ENCODE measurements around the gene TESK1.
"Not testable (repeated sequence)": the region's sequence is repeated elsewhere in the genome, so short reads cannot be mapped to it uniquely, and the experiment has no call there.

The TESK1 gene

DNA sequence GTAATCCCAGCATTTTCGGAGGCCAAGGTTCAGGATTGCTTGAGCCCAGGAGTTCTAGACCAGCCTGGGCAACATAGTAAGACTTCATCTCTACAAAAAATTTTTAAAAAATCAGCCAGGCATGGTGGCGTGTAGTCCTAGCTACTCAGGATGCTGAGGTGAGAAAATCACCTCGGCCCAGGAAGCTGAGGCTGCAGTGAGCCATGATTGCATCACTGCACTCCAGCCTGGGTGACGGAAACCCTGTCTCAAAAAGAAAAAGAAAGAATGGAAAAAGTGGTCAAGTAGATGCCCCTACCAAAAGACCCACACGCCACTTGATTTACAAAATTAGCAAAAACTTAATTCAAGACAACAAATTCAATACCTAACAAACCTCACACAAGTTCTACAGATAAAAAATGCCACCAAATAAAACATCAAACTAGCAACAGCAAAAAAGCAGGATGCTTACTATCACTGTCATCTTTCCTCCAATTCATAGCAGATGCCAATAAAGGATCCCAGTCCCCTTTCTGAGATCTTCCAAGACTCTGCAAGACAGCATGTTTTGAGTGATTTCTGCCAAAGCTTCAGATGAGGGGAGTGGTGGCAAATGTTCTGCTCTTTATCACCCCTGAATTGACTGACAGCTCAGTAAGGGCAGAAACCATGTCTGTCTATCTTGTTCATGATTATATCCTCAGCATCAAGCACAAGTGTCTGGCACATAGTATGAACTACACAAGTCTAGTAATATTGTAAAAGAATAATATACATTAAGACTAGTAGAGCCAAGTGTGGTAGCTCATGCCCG is 34.2 kb upstream of the TESK1 start:
- no peak for ATAC-seq (ENCODE audit: low read depth)
- no peaks in the 10 kb centered on the region for H3K4me1 ChIP-seq (ENCODE audit: insufficient read depth, poor library complexity, severe bottlenecking)
- DNase-seq (ENCODE audit: low spot score), result no peak

DNA sequence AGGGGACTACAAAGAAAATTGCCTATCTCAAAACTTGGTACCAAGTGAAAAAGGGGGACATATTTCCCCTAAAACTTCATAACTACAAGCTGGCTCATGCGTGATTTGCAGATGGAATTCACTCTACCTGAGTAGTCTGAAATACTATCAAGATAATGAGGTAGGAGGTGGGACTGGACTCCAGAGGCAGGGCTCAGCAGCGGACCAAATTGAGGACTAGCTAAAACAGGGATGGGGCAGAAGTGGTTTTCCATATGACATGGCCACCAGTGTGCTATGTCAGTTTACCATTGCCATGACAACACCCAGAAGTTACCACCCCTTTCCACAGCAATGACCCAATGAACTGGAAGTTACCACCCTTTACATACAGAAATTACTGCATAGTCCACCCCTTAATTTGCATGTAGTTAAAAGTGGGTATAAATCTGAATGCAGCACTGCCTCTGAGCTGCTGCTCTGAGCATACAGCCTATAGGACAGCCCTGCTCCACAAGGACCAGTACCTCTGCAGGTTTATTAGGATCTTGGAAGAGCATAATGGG is 30.4 kb upstream of the TESK1 start:
- no peaks in the 10 kb centered on the region for H3K4me1 ChIP-seq (ENCODE audit: insufficient read depth, poor library complexity, severe bottlenecking)
- ATAC-seq (ENCODE audit: low read depth) (no peak), DNase-seq (ENCODE audit: low spot score) (no peak)
- H3K27ac ChIP-seq (ENCODE audit: poor library complexity, severe bottlenecking), result no peak overlapping the region
- H3K9me3 ChIP-seq (ENCODE audit: severe bottlenecking), result no peaks in the 10 kb centered on the region
- TF ChIP-seq, protein P1, sequence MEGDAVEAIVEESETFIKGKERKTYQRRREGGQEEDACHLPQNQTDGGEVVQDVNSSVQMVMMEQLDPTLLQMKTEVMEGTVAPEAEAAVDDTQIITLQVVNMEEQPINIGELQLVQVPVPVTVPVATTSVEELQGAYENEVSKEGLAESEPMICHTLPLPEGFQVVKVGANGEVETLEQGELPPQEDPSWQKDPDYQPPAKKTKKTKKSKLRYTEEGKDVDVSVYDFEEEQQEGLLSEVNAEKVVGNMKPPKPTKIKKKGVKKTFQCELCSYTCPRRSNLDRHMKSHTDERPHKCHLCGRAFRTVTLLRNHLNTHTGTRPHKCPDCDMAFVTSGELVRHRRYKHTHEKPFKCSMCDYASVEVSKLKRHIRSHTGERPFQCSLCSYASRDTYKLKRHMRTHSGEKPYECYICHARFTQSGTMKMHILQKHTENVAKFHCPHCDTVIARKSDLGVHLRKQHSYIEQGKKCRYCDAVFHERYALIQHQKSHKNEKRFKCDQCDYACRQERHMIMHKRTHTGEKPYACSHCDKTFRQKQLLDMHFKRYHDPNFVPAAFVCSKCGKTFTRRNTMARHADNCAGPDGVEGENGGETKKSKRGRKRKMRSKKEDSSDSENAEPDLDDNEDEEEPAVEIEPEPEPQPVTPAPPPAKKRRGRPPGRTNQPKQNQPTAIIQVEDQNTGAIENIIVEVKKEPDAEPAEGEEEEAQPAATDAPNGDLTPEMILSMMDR (IDR thresholded peaks at IDR 0.05; ENCODE audit: poor library complexity, severe bottlenecking), result no peak
- H3K4me3 ChIP-seq (ENCODE audit: severe bottlenecking), result no peak overlapping the region
- H3K36me3 ChIP-seq (ENCODE audit: low read depth), result no peaks in the 10 kb centered on the region
- H3K27me3 ChIP-seq (ENCODE audit: insufficient read depth, poor library complexity, severe bottlenecking), result no peaks in the 10 kb centered on the region

More for the DNA sequence above, 34.2 kb upstream of the TESK1 start:
- TF ChIP-seq, protein P1 (IDR thresholded peaks at IDR 0.05; ENCODE audit: poor library complexity, severe bottlenecking), result no peak
- no peaks in the 10 kb centered on the region for H3K27me3 ChIP-seq (ENCODE audit: insufficient read depth, poor library complexity, severe bottlenecking)
- no peak overlapping the region for H3K27ac ChIP-seq (ENCODE audit: poor library complexity, severe bottlenecking)
- H3K36me3 ChIP-seq (ENCODE audit: low read depth), result no peaks in the 10 kb centered on the region
- H3K9me3 ChIP-seq (ENCODE audit: severe bottlenecking), result no peaks in the 10 kb centered on the region
- H3K4me3 ChIP-seq (ENCODE audit: severe bottlenecking), result no peak overlapping the region

DNA sequence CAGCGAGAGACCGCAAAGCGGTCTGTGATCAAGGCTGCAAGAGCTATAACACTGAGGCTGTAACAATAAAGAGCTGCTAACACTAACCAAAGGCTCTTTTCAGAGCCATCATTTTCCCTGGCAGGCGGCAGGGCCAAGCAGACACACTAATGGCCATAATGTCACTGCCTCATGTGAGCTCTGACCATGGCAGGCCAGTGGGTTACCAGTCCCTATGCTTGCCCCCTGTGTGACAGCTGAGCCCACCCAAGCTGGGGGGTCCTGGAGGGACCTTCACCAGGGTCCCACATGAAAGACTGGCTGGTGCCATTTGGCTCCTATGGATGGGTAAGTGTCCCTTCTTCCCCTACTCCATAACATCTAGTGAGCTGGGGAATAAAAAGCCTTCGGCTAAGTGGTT is 29.6 kb upstream of the TESK1 start:
- Histone ChIP-seq H3K4me1 (ENCODE audit: insufficient read depth, poor library complexity, severe bottlenecking) (no peaks in the 10 kb centered on the region), H3K27ac (ENCODE audit: poor library complexity, severe bottlenecking) (no peak overlapping the region), H3K36me3 (ENCODE audit: low read depth) (no peaks in the 10 kb centered on the region), H3K4me3 (ENCODE audit: severe bottlenecking) (no peak overlapping the region), H3K9me3 (ENCODE audit: severe bottlenecking) (no peaks in the 10 kb centered on the region), H3K27me3 (ENCODE audit: insufficient read depth, poor library complexity, severe bottlenecking) (no peaks in the 10 kb centered on the region)
- no peak for DNase-seq (ENCODE audit: low spot score)
- TF ChIP-seq, protein P1 (IDR thresholded peaks at IDR 0.05; ENCODE audit: poor library complexity, severe bottlenecking), result no peak
- ATAC-seq (ENCODE audit: low read depth), result no peak

DNA sequence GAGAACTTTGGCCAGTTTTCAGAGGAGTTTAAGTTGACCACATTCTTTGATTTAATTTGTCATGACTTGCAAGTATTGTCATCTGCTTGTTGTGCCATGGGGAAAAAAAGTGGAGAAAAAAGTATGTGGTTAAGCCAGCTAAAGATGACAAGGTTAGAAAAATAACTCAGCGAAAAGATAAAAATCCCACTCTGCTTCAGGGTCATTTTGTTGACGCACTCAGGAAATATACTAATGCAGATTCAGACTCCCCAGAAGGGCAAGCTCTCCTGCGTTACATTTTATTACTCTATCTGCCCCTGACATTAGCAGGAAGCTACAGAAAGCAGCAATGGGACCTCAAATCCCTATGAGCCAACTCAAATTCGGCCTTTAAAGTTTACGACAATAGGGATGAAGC is 27.6 kb upstream of the TESK1 start:
- no peaks in the 10 kb centered on the region for H3K4me1 ChIP-seq (ENCODE audit: insufficient read depth, poor library complexity, severe bottlenecking)
- TF ChIP-seq, protein P1 (IDR thresholded peaks at IDR 0.05; ENCODE audit: poor library complexity, severe bottlenecking), result no peak
- no peak overlapping the region for H3K27ac ChIP-seq (ENCODE audit: poor library complexity, severe bottlenecking)
- no peaks in the 10 kb centered on the region for H3K36me3 ChIP-seq (ENCODE audit: low read depth)
- no peak for ATAC-seq (ENCODE audit: low read depth)
- H3K9me3 ChIP-seq (ENCODE audit: severe bottlenecking), result no peaks in the 10 kb centered on the region
- no peaks in the 10 kb centered on the region for H3K27me3 ChIP-seq (ENCODE audit: insufficient read depth, poor library complexity, severe bottlenecking)
- DNase-seq (ENCODE audit: low spot score), result no peak
- H3K4me3 ChIP-seq (ENCODE audit: severe bottlenecking), result no peak overlapping the region

DNA sequence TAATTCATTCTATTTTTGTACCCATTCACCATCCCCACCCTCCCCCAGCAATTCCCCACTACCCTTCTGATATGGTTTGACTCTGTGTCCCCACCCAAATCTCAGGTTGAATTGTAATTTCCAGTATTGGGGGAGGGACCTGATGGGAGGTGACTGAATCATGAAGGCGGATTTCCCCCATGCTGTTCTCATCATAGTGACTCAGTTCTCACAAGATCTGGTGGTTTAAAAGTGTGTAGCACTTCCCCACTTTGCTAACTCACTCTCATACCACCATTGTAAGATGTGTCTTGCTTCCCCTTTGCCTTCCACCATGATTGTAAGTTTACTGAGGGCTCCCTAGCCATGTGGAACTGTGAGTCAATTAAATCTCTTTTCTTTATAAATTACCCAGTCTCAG is 25.9 kb upstream of the TESK1 start:
- H3K4me3 ChIP-seq (ENCODE audit: severe bottlenecking), result no peak overlapping the region
- H3K36me3 ChIP-seq (ENCODE audit: low read depth), result no peaks in the 10 kb centered on the region
- H3K9me3 ChIP-seq (ENCODE audit: severe bottlenecking), result no peaks in the 10 kb centered on the region
- H3K4me1 ChIP-seq (ENCODE audit: insufficient read depth, poor library complexity, severe bottlenecking), result no peaks in the 10 kb centered on the region
- ATAC-seq (ENCODE audit: low read depth) (no peak), DNase-seq (ENCODE audit: low spot score) (no peak)
- no peaks in the 10 kb centered on the region for H3K27me3 ChIP-seq (ENCODE audit: insufficient read depth, poor library complexity, severe bottlenecking)
- H3K27ac ChIP-seq (ENCODE audit: poor library complexity, severe bottlenecking), result no peak overlapping the region
- TF ChIP-seq, protein P1 (IDR thresholded peaks at IDR 0.05; ENCODE audit: poor library complexity, severe bottlenecking), result no peak

DNA sequence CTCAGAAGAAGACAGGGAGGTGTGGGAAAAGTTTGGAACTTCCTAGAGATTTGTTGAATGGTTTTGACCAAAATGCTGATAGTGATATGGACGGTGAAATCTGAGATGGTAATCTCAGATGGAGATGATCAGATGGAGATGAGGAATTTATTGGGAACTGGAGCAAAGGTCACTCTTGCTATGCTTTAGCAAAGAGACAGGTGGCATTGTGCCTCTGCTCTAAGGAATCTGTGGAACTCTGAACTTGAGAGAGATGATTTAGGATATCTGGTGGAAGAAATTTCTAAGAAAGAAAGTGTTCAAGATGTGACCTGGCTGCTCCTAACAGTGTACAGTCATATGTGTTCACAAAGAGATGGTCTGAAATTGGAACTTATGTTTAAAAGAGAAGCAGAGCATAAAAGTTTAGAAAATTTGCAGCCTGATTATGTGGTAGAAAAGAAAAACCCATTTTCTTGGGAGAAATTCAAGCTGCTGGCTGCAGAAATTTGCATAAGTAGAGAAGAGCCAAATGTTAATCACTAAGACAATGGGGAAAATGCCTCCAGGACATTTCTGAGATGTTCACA is 25.3 kb upstream of the TESK1 start:
- H3K4me1 ChIP-seq (ENCODE audit: insufficient read depth, poor library complexity, severe bottlenecking); H3K36me3 ChIP-seq (ENCODE audit: low read depth); H3K4me3 ChIP-seq (ENCODE audit: severe bottlenecking); ATAC-seq (ENCODE audit: low read depth); H3K9me3 ChIP-seq (ENCODE audit: severe bottlenecking); DNase-seq (ENCODE audit: low spot score); H3K27me3 ChIP-seq (ENCODE audit: insufficient read depth, poor library complexity, severe bottlenecking); H3K27ac ChIP-seq (ENCODE audit: poor library complexity, severe bottlenecking): not testable (repeated sequence)

DNA sequence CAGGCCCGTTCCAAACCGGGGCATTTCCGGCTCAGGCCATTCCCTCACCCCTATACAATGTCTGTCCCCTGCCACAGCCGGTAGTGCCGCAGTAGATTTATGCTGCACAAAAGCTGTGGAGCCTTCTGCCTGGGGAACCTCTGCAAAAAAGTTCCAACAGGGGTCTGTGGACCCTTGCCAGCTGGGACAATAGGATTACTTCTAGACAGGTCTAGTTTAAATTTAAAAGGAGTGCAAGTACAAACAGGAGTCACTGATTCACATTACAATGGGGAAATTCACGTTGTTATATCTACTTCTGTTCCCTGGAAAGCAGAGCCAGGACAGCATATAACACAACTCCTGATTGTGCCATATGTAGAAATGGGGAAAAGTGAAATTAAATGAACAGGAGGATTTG is 21.5 kb upstream of the TESK1 start:
- H3K9me3 ChIP-seq (ENCODE audit: severe bottlenecking); DNase-seq (ENCODE audit: low spot score); H3K27me3 ChIP-seq (ENCODE audit: insufficient read depth, poor library complexity, severe bottlenecking); H3K4me3 ChIP-seq (ENCODE audit: severe bottlenecking); H3K36me3 ChIP-seq (ENCODE audit: low read depth); H3K27ac ChIP-seq (ENCODE audit: poor library complexity, severe bottlenecking); H3K4me1 ChIP-seq (ENCODE audit: insufficient read depth, poor library complexity, severe bottlenecking); ATAC-seq (ENCODE audit: low read depth): not testable (repeated sequence)
